NCI-H82 (cell line): ENCODE data around the gene SDCCAG8.
A peak's percentile ranks its signal among the peaks of the same experiment; 100 is the strongest.

Source experiments
- DNase-seq: peaks from one replicate; lab custom pipeline; 2025; lab: John Stamatoyannopoulos, UW

SDCCAG8 gene

GRCh38 chr1:243391355-243391754 is 135.5 kb downstream of the SDCCAG8 start:
- DNase-seq = no peak

DNA sequence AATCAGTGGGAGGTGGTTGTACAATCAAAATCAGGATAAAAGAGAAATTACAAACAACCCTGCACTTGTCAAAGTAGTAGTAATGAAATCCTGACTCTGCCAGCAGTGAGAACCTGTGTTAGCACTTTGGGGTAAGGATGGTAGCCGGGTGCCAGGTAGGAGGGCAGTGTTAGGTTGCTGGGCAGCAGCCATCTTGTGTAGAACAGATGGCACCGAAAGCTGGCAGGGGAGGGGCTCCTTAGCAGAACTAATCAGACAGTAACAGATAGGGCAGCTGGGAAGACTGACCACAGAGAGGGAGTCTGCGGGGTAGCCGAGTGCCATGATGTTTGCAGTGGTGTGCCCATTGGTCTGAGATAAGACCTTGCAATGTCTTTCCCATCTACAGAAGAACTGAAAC is 137.3 kb downstream of the SDCCAG8 start:
- peak; percentile 51 for DNase-seq

DNA sequence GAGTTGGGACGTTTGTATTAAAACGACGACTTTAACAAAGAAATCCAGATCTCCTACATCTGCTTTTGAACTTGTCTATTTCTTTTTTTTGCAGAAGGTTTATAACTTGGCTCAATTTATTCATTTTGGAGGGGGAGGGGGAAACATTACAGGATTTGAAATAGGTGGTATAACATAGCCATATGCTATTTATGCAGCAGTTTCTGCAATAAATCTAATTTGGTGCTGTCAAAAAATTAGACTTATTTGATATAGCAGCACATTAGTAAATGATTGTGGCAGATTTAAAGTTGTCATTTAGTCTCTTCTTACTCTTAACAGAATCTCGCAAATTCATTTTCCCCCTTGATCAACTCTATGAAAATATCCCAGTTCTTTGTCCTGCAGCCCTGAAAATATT is 138.2 kb downstream of the SDCCAG8 start:
- no peak for DNase-seq

DNA sequence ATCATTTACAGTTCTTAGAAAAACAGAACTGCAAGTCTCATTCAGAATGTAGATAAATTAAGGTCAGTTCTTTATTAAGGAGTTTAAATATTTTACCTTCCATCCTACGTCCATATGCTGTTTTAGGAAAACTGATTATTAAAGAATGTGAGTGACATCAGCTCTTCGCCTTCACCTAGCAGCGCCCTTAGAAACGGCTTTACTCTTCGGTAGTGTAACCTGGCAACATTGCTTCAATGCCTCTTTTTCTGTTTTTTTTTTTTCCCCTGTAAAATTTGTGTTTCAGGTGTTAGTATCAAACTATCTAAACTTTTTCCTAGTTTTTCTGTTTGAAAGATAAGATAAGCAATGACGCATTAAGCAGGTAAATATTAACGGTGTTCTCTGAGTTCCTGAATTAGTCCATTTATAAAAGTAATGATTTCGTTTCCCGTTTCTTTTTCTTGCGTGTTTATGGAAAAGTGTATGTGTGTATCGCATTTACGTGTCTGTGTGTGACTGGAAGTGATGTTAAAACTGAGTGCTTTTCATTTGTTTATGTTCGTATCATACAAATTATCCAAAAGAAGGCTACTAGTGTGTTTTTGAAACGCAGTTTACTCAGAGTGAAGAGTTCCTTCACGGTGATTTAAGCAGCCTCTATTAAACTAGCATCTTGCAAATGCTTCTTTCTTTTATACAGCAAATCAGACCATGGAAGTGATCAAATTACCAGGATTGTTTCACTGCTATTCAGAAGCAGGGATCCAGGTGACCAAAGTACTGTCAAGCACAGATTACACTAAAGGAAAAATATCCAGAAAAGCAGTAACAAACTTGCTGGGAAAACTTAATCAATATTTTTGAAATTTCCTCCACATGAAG is 139.0 kb downstream of the SDCCAG8 start:
- no peak for DNase-seq

- no peak for DNase-seq
Observed at GRCh38 chr1:243396424-243396823, 140.6 kb downstream of the SDCCAG8 start.

DNA sequence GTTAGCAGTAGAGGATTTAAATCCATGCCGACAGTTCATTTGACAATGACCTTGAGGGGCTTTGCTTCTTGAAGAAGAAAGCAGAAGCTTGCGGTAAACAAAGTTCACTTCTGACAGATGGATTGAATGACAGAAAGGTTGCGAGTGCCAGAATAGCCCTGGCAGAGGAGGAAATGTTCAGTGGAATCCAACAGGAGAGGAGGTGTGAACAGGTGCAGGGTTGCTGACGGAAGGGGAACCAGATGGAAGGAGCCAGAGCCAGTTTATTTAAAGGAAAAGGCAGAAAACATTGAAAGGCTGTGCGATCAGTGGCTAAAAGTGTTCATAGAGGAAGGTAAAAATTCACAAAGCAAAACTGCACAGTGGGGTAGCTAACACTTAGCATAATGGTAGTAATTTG is 141.0 kb downstream of the SDCCAG8 start:
- peak; percentile 29 for DNase-seq

DNA sequence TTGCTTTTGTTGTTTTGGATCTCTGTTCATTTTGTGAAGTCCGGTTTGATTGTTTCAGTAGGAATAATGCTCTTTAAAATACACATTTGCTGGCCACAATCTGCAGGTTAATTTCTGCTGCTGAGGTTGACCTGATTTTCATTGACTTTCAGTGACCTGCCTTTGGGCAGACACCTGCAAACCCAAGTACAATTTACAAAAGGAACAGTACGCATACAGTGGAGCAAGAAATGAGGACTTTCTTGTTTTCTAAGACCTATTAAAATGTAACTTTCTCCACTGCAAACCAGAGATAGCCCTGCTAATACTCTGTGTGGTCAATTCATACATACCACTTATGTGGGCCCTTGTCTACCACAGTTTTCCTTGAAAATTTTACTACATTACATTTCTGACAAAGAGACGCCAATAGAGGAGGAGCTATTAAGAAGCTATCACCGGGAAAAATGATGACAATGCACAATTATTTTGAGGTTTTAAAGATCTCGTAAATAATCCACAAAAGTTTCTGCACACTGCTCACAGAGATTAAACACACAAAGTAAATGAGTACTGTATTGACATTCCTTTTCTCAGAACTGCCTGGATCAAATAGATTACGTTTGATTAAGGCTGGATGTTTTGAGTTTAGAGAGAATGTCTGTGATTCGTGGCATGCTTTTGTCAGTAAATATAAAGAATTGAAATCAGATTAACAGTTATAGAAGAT is 141.9 kb downstream of the SDCCAG8 start:
- no peak for DNase-seq

DNA sequence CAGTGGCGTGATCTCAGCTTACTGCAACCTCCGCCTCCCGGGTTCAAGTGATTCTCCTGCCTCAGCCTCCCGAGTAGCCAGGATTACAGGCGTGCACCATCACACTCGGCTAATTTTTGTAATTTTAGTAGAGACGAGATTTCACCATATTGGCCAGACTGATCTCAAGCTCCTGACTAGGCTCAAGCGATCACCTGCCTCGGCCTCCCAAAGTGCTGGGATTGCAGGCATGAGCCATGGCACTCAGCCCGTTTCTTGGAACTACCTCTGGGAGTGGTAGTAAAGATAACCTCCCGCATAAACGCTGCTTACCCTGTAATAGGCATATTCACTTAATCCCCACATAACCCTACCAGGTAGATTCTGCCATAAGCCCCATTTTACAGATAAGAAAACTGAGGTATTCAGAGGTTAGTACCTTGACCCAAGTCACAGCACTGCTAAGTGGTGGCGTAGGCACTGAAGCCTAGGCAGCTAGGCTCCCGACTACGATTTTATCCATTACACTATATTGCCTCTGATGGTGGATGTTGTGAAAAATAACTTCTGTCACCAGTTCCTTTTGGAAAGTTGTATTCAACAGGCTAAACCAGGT is 143.8 kb downstream of the SDCCAG8 start:
- no peak for DNase-seq

DNA sequence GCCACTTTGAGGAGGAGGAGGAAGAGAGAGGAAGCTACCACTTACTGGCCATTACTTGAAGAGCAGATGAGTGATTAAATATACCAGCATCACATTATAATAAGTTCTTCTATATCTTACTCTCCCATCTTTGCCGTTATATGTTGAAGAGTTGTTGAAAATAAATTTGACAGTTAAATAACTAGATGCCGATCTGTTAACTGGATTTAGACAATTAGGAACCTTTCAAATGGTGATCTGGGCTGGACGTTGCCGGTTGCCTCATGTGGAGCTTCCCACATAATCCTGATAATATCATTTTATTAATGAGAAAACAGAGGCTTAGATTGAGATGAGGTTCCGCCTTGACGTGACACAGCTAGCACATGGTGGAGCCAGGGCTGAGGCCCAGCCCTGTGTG is 147.0 kb downstream of the SDCCAG8 start:
- DNase-seq = peak; percentile 51

DNA sequence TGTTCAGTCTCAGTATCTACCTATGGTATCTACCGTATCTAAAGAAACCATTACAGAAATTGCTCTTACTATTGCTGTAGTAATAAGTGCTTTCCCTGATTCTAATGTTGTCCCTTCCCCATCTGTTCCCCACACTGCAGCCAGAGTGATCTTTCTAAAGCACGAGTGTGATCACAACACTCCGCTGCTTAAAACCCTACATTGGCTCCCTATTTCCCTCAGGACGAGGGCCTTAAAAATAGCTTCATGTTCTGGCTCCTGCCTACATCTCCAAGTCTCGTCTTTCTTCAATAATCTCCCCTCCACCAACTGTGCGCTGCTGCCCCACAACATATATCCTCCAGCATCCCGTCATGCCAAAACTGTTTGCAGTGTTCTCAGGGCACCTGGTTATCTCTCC is 150.6 kb downstream of the SDCCAG8 start:
- no peak for DNase-seq

GRCh38 chr1:243407284-243408018 is 151.6 kb downstream of the SDCCAG8 start:
- DNase-seq = no peak

DNA sequence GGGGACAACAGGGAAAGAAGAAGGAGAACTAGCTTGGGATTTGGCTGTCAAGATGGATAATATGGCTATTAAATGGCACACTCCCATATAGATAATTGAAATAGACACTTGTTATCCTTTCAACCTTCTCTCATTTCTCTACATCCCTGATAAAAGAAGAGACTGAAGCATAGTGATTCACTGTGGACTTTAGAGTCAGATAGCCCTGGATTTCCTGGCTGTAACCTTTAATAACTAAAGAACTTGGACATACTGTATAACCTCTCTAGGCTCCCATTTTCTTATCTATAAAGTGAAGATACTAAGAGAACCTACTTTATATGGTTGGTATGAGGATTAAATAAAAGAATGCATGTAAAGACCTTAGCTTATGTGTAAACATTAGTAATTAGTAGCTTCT is 152.6 kb downstream of the SDCCAG8 start:
- peak; percentile 22 for DNase-seq

- peak; percentile 35 for DNase-seq
Observed at GRCh38 chr1:243409284-243409683, 153.4 kb downstream of the SDCCAG8 start.

DNA sequence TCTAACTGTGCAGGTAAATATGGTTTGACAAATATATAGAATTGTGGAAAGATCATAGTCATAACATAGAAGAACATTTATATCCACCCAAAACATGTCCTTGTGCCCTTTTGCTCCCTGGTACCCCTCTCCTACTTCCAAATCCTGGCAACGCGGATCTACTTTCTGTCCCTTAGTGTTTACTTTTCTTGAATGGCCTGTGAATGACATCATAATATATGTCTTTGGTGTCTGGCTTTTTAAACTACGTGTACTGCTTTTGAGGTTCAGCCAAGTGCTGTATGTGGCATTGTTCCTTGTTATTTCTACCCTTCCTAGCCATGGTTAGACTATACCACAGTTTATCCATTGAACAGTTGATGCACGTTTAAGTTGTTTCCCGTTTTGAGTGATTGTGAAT is 155.6 kb downstream of the SDCCAG8 start:
- no peak for DNase-seq

- DNase-seq = no peak
Observed at GRCh38 chr1:243413431-243414151, 157.8 kb downstream of the SDCCAG8 start.

DNA sequence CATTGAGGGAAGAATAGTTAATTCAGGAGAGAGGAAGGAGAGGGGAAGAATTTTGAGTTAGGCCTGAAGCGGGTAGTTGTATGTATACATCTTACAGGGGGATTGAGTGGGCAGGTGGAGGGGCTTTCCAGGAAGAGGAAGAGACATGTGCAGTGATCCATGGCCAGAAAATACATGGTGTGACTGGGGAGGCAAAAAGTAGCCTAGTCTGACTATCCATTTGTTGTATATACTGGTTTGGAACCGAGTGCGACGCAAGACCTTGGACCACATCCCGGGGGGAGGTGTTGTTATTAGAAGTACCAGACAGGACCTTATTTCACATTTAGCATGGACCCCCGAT is 158.3 kb downstream of the SDCCAG8 start:
- DNase-seq = no peak

GRCh38 chr1:243415663-243416408 is 160.0 kb downstream of the SDCCAG8 start:
- peak; percentile 63 for DNase-seq

GRCh38 chr1:243416495-243416894 is 160.7 kb downstream of the SDCCAG8 start:
- no peak for DNase-seq

GRCh38 chr1:243420016-243420945 is 164.4 kb downstream of the SDCCAG8 start:
- no peak for DNase-seq
